ENCODE data around the gene MRI1. TPM values are rescaled to one million over a fixed set of nuclear protein-coding genes. Genes with fewer than 3 reads are reported as not detected.

Gene MRI1
- total and polyA plus RNA-seq, 2 donors (not counting 3 experiments of a cell fraction or from before 2014, with no cell fraction given), result 56.2 to 63.2 TPM

DNA sequence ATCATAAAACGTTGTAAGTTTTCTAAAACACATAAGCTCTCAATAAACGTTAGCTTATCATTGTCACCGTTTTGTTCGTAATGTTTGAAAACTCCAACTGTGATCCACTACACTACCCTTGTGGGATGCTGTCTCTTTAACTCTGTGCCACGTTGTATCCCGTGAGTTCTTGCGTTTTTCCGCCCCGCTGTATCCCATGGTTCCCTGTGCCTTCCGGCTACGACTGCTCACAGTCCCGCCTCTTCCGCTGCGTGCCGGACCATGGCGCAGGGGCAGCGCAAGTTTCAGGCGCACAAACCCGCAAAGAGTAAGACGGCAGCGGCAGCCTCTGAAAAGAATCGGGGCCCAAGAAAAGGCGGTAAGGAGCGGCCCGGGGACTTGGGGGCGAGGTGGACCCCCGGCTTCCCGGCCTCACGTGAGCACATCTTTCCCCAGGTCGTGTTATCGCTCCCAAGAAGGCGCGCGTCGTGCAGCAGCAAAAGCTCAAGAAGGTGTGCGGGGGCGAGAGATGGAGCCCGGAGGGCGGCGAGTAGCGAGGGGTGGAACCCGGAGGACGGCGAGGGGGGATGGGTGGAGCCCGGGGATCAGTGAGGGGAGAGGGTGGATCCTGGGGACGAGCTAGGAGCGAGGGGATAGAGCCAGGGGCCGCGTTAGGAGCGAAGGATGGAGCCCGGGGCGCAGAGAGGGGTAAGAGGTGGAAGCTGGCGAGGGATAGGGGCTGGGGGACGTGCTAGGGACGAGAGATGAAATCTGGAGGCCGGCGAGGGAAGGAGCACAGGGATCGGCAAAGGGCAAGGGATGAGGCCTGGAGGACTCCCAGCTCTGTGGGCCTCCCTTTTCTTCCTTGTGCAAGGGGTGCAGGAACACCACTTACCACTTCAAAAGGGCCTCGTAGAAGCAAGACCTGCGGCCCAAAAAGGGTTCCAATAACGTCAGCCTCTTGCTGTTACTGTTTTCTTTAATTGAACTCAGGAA lies 10.2 kb downstream of the MRI1 start, which contains the start of gene C19orf53:
Gene C19orf53, plus strand, starts transcription at position 240 of the 975 bp plus-strand sequence. Its CDS starts 22 bp downstream, at position 262.
- H4K20me1 ChIP-seq (replicated peaks; ENCODE audit: control insufficient read depth, extremely low read depth, insufficient read depth, low read length), result no peaks in the 10 kb centered on the region
- CTCF ChIA-PET, result interaction anchor here (1.1 to 3.9 kb wide), 5 partner anchors 9 to 284 kb away, joined by 3 to 19 read pairs (median 6); partner anchors contain the start of gene ZSWIM4
- DNase-seq (ENCODE audit: low read depth, low spot score) (peak; percentile 95), FAIRE-seq (peak; percentile 99)
- H3K9me3 ChIP-seq (replicated peaks; ENCODE audit: control insufficient read depth, insufficient read depth, low read length), result no peaks in the 10 kb centered on the region
- intact Hi-C loops (cut with micrococcal nuclease) (loop anchor here (1.0 to 2.0 kb wide), 3 partner anchors 10 to 178 kb away; partner anchors contain the start of genes MRI1 and ZSWIM4), dilution Hi-C loops (cut with MboI; ENCODE audit: extremely low pct_ligation_motif_present, low sequenced_read_pairs) (no loop called here)
- peaks cover 22% of the 10 kb centered on the region for H3K79me2 ChIP-seq (ENCODE audit: control insufficient read depth, insufficient read depth, low read length)
- peaks cover 16 to 32% of the 10 kb centered on the region in 2 experiments for H3K36me3 ChIP-seq (ENCODE audit: control insufficient read depth in 2 of 2, extremely low read depth in 1 of 2, insufficient read depth in 2 of 2, low read length in 2 of 2)
- peak within 1 kb of the TSS; percentile 62 for H3K27ac ChIP-seq (ENCODE audit: insufficient read depth, low read depth, low read length)
- peak within 1 kb of the TSS; percentile 63 to 77 (median 75) for H3K4me3 ChIP-seq (replicated peaks in 1 of 3; ENCODE audit: insufficient read depth in 1 of 3, low read depth in 1 of 3, low read length in 3 of 3)
- POLR2A ChIA-PET, result interaction anchor here (0.6 to 2.5 kb wide), 5 partner anchors 10 to 88 kb away, joined by 3 to 9 read pairs (median 4); partner anchors contain the start of genes MRI1 and ZSWIM4
- peak within 1 kb of the TSS; percentile 93 for H3K4me2 ChIP-seq (ENCODE audit: insufficient read depth, low read length)
- no peaks in the 10 kb centered on the region for H3K9me1 ChIP-seq (replicated peaks; ENCODE audit: control insufficient read depth, extremely low read depth, insufficient read depth, low read length)
- H3K4me1 ChIP-seq (ENCODE audit: control insufficient read depth, extremely low read depth, insufficient read depth, low read length), result peaks cover 9% of the 10 kb centered on the region
- H3K9ac ChIP-seq (replicated peaks; ENCODE audit: extremely low read depth, insufficient read depth, low read length), result peak within 1 kb of the TSS; percentile 86
- TF ChIP-seq POLR2AphosphoS5 (IDR thresholded peaks at IDR 0.05; ENCODE audit: insufficient read depth, low read depth, low read length) (peak; percentile 88), MYC (IDR thresholded peaks at IDR 0.05; ENCODE audit: low read depth, low read length) (peak; percentile 62), POLR2A (IDR thresholded peaks at IDR 0.05; ENCODE audit: low read depth, low read length) (peak; percentile 86), JUN (IDR thresholded peaks at IDR 0.05; ENCODE audit: borderline replicate concordance, insufficient read depth, insufficient read length, low read depth) (no peak), EZH2 (IDR thresholded peaks at IDR 0.05; ENCODE audit: borderline replicate concordance, low read depth, low read length, severe bottlenecking) (no peak), FOS (IDR thresholded peaks at IDR 0.05; ENCODE audit: borderline replicate concordance, insufficient read depth, low read length) (peak; percentile 25)
- TF ChIP-seq, protein P1, sequence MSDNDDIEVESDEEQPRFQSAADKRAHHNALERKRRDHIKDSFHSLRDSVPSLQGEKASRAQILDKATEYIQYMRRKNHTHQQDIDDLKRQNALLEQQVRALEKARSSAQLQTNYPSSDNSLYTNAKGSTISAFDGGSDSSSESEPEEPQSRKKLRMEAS (IDR thresholded peaks at IDR 0.05; ENCODE audit: insufficient read depth, insufficient read length), result peak; percentile 53
- H2AFZ ChIP-seq (ENCODE audit: low read depth, low read length), result peak within 1 kb of the TSS; percentile 16
- BruUV-seq (replicated peaks), result no TSS peak
- H3K27me3 ChIP-seq (ENCODE audit: control insufficient read depth in 2 of 2, insufficient read depth in 2 of 2, low read length in 2 of 2), result no peaks in the 10 kb centered on the region

Data from endothelial cell of umbilical vein (primary cell).